Measurements from ENCODE around the gene SEZ6L2.
"Not testable (repeated sequence)": the region's sequence is repeated elsewhere in the genome, so short reads cannot be mapped to it uniquely, and the experiment has no call there.

Gene SEZ6L2

DNA sequence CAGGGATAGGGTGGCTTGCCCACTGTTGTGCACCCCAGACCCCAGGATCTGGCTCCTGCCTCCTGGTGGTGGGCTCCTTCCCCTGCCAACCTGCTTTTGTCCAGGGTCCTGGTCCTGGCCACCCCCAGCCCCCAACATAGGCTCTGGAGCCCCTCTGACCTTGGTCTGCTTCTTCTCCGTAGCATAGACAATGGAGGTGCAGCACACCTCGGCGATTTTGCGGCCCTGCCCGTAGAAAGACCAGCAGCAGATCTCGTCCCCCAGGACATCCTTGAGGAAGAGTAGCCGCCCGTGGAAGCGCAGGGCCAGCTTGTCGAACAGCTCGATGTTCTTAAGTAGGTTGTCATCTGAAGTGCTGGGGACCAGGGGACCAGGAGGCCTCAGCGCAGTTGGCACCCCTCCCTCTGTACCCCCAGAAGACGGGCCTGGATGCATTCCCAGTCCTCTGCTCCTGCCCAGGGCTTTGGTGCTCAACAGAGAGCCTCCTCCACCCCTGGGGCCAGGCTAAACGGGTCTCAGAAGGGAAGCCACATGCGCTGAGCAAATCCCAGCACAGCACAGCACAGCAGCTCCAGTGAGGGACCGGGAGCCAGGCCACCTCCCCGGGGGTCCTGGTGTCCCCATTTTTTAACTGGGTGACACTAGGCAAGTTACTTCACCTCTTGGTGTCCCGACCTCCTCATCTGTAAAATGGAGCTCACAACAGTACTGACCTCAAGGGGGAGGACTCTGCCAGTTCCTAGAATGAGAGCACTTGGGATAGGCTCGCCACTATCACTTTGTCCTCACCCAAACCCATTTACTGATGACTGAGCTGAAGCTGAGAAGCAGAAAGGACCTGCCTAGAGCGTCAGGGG, 11.7 kb upstream of the SEZ6L2 start:
- no peak for DNase-seq (ENCODE audit: low read depth in 4 of 4, low spot score in 1 of 4)

DNA sequence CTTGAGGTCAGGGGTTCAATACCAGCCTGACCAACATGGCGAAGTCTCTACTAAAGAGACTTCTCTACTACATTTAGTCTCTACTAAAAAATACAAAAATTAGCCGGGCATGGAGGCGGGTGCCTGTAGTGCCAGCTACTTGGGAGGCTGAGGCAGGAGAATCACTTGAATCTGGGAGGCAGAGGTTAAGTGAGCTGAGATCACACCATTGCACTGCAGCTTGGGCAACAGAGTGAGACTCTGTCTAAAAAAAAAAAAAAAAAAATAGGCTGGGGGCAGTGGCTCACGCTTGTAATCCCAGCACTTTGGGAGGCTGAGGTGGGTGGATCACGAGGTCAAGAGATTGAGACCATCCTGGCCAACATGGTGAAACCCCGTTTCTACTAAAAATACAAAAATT, 10.5 kb upstream of the SEZ6L2 start:
- DNase-seq (ENCODE audit: low read depth in 4 of 4, low spot score in 1 of 4) = not testable (repeated sequence)

DNA sequence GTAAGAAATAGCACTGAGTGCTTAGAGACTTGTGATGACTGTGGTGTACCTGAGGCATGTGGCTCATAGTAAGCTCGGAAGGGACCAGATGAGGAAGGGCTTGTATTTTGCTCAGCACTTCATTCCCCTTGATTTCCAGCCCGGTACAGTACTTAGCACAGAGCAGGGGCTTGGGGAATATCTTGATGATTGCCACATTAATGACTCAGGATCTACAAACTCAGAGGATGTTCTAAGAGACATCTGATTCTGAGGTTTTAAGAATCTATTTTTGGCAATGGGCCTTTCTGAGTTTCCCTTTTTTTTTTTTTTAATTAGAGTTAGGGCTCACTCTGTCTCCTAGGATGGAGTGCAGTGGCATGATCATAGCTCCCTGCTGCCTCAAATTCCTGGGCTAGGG, 10.0 kb upstream of the SEZ6L2 start:
- DNase-seq (ENCODE audit: low read depth in 4 of 4, low spot score in 1 of 4) = no peak

DNA sequence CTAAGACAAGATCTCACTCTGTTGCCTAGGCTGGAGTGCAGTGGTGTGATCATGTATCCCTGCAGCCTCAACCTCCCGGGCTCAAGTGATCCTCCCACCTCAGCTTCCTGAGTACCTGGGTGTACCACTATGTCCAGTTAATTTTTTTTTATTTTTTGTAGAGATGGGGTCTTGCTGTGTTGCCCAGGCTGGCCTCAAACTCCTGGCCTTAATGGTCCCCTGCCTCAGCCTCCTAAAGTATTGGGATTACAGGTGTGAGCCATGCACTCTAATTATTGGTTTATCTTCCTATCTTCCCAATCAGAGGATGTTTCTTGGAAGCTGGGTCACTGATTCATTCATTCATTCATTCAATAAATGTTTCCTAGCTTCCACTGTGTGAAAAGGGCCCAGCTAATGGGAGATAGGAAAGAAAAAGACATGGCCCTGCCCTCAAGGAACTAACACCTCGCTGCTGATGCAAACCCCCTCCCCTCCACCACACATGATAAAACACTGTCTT, 9.4 kb upstream of the SEZ6L2 start:
- no peak for DNase-seq (ENCODE audit: low read depth in 4 of 4, low spot score in 1 of 4)

DNA sequence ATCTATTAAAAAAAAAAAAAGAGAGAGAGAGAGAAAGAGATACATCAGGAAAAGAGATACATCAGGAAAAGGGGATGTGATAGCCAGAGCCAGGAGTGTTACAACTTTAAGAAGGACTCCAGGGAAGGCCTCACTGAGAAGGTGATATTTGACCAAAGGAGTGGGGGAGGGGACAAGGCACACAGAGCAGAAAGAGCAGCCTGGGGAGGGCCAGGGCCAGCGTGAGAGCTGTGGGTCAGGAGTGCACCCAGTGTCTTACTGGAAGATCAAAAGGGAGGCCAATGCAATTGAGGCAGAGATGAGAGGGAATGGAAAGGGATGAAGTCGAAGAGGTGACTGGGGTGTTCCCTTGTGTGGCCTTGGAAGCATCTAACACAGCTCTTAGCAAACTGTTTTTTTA, 8.6 kb upstream of the SEZ6L2 start:
- no peak for DNase-seq (ENCODE audit: low read depth in 4 of 4, low spot score in 1 of 4)

DNA sequence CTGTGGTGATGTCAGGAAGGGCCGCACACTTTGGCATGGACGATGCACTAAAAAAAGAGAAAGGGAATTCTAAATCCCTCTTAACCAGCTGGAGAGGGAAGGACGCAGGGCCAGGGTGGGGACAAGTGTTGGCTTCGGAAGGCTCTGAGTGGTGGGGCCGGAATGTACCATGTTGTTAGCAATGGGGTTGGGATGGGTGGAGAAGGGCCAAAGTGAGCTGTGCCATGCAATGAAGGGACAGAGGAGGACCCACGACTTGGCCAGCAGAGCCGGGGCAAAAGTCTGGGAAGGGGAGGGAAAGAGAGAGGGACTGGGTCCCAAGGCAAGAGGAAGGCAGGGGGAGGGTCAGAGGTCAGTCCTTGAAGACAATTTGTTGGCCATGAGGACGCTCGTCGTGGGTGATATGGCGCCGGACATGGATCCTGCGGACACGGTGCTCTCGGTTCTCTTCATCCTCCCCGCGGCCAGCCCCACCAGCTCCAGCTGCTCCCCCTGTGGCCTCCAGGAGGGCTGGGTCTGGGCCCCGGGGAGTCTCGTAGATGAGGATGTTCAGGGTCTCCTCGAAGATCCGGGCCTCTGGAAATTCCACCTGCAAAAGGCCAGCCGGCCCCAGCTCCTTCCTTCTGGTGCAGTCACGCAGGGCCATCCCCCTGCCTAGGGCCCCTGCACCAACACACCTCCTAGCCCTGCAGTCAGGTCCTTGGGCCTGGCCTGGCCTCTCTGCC, 7.3 kb upstream of the SEZ6L2 start:
- no peak for DNase-seq (ENCODE audit: low read depth in 4 of 4, low spot score in 1 of 4)

DNA sequence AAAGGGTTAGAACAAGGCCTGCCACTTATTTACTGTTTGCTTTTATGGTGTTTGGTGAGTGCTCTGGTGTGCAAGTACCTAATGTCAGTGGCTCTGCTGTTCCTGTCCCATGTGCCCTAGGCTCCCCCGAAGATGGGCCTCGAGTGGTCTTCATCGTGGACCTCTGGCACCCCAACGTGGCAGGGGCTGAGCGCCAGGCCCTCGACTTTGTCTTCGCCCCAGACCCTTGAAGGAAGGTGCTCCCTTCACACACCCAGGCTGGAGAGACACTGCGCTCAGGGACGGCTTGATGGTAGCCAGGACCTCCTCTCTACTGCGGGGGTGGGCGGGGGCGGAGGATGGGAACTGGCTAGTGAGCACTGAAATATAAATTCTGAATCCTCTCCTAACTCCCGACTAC, 6.3 kb upstream of the SEZ6L2 start:
- no peak for DNase-seq (ENCODE audit: low read depth in 4 of 4, low spot score in 1 of 4)

DNA sequence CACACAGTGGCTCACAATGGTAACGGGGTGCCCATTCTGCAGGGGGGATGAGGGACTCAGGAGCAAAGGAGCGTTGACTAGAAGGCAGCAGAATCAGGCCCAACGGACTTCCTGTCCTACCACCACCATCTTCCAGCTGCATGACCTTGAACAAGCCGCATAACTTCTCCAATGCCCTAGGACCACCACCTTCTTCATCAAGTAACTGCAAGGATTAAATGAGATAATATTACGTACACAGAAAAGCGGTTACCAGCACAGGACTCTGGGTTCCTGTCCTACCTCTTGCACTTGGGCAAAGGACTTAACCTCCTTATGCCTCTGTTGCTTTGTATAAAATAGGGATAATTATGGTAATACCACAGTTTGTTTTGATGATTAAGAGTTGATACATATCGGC, 5.6 kb upstream of the SEZ6L2 start:
- no peak for DNase-seq (ENCODE audit: low read depth in 4 of 4, low spot score in 1 of 4)

DNA sequence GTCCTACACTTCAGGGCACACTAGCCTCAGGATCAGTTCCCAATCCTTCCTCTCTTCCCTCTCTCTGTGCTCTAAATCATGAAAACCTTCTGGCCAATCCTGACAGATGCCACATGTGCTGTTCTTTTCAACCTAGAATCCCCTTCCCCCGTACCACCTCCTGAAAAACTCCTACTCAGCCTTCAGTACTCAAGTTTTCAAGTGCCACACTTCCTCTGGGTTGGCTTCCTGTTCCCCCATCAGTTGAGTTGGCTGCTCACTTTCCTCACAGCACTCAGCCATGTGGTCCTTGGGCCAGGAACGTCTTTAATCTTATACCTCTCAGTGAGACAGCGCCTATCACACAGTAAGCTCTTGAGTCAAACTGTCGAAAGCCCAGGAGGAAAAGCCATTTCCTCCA, 4.2 kb upstream of the SEZ6L2 start:
- no peak for DNase-seq (ENCODE audit: low read depth in 4 of 4, low spot score in 1 of 4)

DNA sequence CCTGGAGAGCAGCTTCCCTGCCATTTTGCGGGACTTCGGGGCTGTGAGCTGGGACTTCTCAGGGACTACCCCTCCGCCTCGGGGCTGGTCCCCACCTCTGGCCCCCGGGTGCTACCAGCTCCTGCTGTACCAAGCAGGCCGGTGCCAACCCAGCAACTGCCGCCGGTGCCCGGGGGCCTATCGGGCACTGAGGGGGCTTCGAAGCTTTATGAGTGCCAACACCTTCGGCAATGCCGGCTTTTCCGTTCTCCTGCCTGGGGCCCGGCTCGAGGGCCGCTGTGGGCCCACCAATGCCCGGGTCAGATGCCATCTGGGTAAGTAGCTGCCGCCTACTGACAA, 2.2 kb upstream of the SEZ6L2 start:
- no peak for DNase-seq (ENCODE audit: low read depth in 4 of 4, low spot score in 1 of 4)

DNA sequence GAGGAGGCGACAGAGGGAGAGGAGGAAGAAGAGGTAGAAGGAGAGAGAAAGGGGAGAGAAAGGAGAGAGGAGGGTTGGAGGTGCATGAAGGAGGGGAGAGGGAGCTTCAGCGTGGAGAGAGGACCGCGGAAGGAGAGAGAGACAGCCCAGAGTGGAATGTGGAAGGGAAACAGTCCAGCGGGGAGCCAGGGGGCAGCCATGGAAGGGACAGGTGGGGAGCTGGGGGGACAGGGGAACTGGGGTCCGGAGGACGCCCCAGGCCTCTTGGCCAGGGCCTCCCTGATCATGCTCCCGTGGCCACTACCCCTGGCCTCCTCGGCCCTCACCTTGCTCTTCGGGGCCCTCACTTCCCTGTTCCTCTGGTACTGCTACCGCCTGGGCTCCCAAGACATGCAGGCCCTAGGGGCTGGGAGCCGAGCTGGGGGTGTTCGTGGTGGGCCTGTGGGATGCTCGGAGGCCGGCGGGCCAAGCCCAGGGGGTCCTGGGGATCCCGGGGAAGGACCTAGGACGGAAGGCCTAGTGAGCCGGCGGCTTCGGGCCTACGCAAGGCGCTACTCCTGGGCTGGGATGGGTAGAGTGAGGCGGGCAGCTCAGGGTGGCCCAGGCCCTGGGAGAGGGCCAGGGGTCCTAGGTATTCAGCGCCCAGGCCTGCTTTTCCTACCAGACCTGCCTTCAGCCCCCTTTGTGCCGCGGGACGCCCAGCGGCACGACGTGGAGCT, 1.7 kb upstream of the SEZ6L2 start:
- DNase-seq (ENCODE audit: low read depth in 4 of 4, low spot score in 1 of 4) = no peak

DNA sequence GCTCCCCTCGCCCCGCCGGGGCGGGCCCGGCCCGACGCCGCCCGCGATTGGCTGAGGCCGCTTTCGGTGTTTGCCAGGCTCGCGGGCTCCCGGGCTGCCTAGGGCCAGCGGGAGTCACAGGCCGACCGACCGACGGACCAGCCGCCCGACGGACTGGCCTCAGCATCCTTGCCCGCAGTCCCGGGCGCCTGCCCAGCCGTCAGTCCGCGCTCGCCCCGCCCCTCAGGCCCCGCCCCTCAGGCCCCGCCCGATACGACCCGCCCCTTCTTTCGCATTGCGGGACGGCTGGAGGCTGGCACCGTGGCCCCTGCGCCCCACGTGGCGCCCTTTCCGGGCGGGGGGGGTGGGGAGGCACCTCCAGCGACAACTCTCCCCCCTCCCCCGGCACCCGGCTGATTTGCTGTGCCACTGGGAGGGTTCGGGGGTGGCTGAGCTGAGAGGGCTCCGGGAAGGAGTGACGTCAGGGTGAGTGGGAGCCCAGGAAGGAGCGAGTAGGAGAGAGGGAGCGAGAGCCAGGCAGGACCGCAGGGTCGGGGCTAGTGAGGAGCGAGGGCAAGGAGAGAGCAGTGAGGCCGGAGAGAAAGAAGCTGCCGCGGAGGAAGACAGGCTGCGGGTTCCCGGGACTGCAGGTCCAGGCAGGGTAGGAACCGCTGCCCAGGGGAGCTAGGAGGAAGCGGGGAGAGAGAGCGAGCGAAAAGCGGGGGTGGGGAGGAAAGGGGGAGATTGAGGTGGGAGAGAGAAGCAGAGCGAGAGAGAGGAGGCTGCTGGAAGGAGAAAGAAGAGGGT, 945 bp upstream of the SEZ6L2 start, which contains the start of gene ASPHD1:
Gene ASPHD1, plus strand, starts transcription at position 387 of the 786 bp plus-strand sequence. CDS start 484 bp downstream, outside the sequence.
- DNase-seq (ENCODE audit: low read depth in 4 of 4, low spot score in 1 of 4) = peak; percentile 57 to 68 (median 58)

DNA sequence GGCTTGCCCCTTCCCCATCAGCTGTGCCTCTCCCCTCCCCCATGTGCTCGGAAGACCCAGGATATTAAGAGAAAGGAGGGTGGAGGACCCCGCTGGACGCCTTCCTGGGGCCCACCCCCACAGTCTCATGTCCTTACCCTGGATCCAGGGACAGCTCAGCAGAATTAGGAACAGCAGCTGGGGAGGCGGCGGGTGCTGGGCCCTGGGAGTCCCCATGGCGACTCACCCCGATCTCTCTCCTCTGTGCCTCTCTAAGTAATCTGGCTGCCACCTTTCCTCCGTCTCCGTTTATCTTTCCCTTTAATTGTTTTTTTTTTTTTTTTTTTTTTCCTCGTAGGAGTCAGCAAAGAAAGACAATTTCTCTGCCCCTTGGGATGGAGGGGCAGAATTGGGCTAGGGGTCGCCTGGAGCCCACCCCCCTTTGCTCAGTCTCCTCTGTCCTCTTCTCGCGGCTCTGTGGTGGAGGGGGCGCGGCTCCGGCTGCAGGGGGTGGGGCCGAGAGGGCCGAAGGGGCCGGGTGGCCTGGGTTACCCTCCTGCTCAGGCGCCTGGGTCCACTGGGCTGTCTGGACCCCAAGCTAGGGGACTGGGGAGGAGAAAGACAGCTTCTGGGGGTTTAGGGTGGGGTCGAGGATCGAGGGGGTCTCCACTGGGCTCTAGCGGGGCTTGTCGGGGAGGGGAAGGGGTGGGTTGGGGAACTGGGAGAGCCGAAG, 390 bp downstream of the SEZ6L2 start:
- no peak for DNase-seq (ENCODE audit: low read depth in 4 of 4, low spot score in 1 of 4)

DNA sequence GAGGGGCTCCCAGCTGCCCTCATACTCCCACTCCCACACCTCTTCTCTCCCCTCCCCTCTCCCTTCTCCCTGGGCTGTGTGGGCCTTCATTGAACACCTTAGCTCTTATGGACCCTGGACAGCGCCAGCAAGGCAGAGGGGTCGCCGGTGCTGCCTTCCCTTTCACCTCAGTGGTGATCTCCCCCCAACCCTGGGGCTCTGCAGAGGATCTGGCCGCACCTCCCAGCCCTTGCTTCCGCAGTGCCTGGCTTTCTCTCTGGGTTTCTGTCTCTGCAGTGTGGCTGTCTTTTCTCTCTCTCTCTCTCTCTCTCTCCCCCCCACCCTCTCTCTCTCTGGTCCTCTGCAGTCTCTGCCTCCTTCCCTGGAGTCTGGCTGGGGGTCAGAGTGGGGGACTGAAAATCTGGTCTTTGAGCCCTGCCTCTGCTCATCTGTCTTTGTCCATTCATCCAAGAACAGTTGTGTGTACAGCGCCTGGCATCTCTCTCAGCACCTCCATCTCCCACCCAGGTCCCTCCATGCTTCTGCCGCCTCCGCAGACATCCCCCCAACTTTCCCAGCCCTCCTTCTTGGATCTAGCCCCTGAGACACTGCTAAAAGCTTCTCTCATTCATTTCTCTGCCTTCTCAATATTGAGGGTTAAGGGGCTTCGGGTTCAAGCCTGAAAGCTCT, 1.1 kb downstream of the SEZ6L2 start:
- no peak for DNase-seq (ENCODE audit: low read depth in 4 of 4, low spot score in 1 of 4)

DNA sequence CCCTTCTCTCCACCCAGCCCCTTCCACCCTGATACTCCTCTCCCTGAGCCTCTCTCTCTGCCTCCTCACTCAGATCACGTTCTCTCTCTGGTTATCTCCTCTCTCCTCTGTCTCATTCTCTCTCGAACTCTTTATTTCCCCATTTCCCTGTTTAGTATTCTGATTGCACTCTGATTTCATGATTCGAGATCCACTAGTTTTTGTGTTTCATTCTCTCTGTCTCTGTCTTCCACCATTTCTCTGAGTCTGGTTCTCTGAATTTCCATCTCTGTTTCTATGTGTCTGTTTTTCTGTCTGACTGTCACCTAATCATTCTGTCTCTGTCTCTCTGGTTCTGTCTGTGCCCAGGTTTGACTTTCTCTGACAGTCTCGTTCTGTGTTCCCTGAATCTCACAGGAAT, 2.0 kb downstream of the SEZ6L2 start:
- DNase-seq (ENCODE audit: low read depth in 4 of 4, low spot score in 1 of 4) = no peak

DNA sequence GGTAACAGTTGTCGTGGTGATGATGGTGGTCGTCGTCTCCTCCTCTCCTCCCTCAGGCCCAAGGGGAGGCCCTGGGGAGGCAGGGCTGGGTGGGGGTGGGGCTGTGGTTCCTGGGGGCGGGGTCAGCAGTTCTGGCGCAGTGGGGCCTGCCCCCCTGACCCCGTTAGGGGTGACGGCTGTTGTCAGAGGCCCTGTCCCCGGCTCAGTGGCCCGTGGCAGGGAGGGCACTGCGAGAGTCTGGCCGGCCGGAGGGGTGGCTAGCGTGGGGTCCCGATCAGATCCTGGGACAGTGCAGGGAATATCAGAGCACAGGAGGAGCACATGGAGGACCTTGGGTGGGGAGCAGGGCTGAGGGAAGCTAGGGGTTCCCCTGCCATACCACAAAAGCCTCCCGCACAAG, 2.5 kb downstream of the SEZ6L2 start:
- no peak for DNase-seq (ENCODE audit: low read depth in 4 of 4, low spot score in 1 of 4)

DNA sequence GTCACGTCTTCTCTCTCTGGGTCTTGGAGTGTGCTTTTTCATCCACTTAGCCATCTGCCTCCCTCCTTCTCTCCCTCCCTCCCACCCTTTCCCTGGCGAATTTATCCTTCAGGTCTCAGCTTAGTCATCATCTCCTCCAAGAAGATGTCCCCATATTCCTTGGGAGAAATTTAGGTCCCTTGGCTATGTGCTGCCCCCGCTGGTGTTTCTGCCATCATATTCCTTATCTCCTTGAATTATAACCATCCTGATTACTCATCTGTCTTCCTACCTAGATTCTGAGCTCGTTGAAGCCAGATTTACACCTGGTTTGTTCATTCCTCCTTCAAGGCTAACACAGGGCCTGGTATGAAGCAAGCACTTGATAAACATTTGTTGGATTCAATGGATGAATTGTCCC, 5.0 kb downstream of the SEZ6L2 start:
- DNase-seq (ENCODE audit: low read depth in 4 of 4, low spot score in 1 of 4) = no peak

DNA sequence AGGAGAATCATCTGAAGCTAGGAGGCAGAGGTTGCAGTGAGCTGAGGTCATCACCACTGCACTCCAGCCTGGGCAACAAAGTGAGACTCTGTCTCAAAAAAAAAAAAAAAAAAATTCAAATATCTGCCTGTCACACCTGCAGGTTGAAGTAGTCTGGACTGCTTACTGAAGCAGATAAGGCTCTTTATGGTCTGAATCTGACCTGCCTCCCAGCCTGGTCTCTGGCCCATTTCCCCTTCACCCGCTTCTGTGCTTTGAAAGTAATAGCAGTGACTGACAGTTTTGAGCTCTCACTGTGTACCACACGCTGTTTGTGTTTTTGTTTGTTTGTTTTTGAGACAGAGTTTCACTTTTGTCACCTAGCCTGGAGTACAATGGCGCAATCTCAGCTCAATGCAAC, 5.8 kb downstream of the SEZ6L2 start:
- no peak for DNase-seq (ENCODE audit: low read depth in 4 of 4, low spot score in 1 of 4)

DNA sequence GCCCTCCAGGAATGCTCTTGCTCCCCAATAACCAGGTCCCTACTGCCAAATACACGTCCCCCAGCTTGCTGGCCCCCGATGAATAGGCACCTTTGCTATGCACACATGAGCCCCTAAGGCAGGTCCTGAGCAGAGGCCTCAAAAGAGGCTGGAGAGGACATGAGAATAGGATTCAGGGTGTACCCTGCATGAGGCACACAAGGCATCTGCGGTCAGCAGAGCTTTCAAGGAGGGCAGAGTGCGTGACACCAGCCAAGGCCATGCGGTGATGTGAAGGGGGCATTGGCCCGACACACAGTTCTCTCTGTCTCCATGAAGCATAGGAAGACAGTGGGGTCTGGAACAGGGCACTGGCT, 6.9 kb downstream of the SEZ6L2 start:
- no peak for DNase-seq (ENCODE audit: low read depth in 4 of 4, low spot score in 1 of 4)
